Lower leg skin (tissue), 4 donors: ENCODE data around the gene HS6ST2. TPM values are rescaled to one million over a fixed set of nuclear protein-coding genes. Genes with fewer than 3 reads are reported as not detected.

Experiments
- DNase-seq, 2 donors: peaks; one replicate each; pipeline ENCODE4 v3.0.0-alpha.2; 2019; ENCODE audit warnings: low spot score in 2 of 2
- H3K4me3 ChIP-seq: fragments of 200-600 bp; sonication (generic); 2 replicates; pipeline ENCODE4 v1.5.1; 2017; ENCODE audit warnings: mild to moderate bottlenecking, low read depth; ENCODE audit not compliant: poor library complexity, severe bottlenecking
- CTCF ChIP-seq, 3 donors: fragments of 450-650 bp; IDR thresholded peaks; one replicate each; pipeline ENCODE4 v1.5.1; 2016; ENCODE audit warnings: antibody characterized with exemption in 3 of 3, mild to moderate bottlenecking in 3 of 3, moderate library complexity in 2 of 3
- POLR2A ChIP-seq, 2 donors: fragments of 450-650 bp; IDR thresholded peaks; one replicate each; pipeline ENCODE4 v1.6.1; 2016 to 2017; ENCODE audit warnings: antibody characterized with exemption in 2 of 2, mild to moderate bottlenecking in 1 of 2, moderate library complexity in 1 of 2
- WGBS, 2 donors: methylation state at CpG; one replicate each; pipeline ENCODE4 v1.1.5; 2018; 5-methylcytosine and 5-hydroxymethylcytosine counted together
- intact Hi-C: fragments of 100-400 bp; cut with DNase I; formaldehyde crosslinking; loops from one replicate; pipeline ENCODE4 v1.15.0; 2023; ENCODE audit warnings: low total_unique reads
- total RNA-seq, 4 donors: library from RNA; depleted of rRNA; stranded (reverse); fragments of >200 nt; gene quantifications; one replicate each; pipeline ENCODE4 v1.1.0, GENCODE V29; 2016

The HS6ST2 gene
- under 1 TPM in 2 of 4 donors, not detected in 2; 0.17 to 0.29 TPM for total RNA-seq

- WGBS, 2 donors = 33 to 51% methylated on average over 4 to 52 of the region's 63 CpGs
- H3K4me3 ChIP-seq = no peak within 1 kb of the TSS
- intact Hi-C loops = no loop called here
- TF ChIP-seq CTCF (IDR thresholded peaks at IDR 0.05) (no peak), POLR2A (IDR thresholded peaks at IDR 0.05) (no peak)
- DNase-seq = no peak
Measured at GRCh38 chrX:132958091-132958703, at the start of gene HS6ST2. Gene HS6ST2 (minus strand): TSS chrX:132958629.

- intact Hi-C loops = no loop called here
- DNase-seq = no peak
- TF ChIP-seq POLR2A (IDR thresholded peaks at IDR 0.05) (no peak), CTCF (IDR thresholded peaks at IDR 0.05) (no peak)
- H3K4me3 ChIP-seq = no peak overlapping the region
- 86 to 87% methylated on average over 3 of the region's 3 CpGs for WGBS, 2 donors
Measured at GRCh38 chrX:133007458-133007857, 49.0 kb upstream of the HS6ST2 start.

- DNase-seq = no peak
- 80 to 93% methylated on average over 1 of the region's 1 CpG for WGBS, 2 donors
- no peak overlapping the region for H3K4me3 ChIP-seq
- intact Hi-C loops = no loop called here
- no peak for TF ChIP-seq CTCF (IDR thresholded peaks at IDR 0.05)
Measured at GRCh38 chrX:133005616-133006015, 47.2 kb upstream of the HS6ST2 start.

GRCh38 chrX:133005042-133005441 lies 46.6 kb upstream of the HS6ST2 start:
- intact Hi-C loops = no loop called here
- no peak for TF ChIP-seq POLR2A (IDR thresholded peaks at IDR 0.05)
- no peak for TF ChIP-seq CTCF (IDR thresholded peaks at IDR 0.05)
- H3K4me3 ChIP-seq = no peak overlapping the region
- no peak for DNase-seq
- WGBS, 2 donors = 6 to 19% methylated on average over 2 of the region's 2 CpGs

GRCh38 chrX:132999209-132999608 lies 40.8 kb upstream of the HS6ST2 start:
- 71 to 73% methylated on average over 1 of the region's 1 CpG for WGBS, 2 donors

More at GRCh38 chrX:132999209-132999608, 40.8 kb upstream of the HS6ST2 start:
- DNase-seq = no peak
- TF ChIP-seq CTCF (IDR thresholded peaks at IDR 0.05) (no peak), POLR2A (IDR thresholded peaks at IDR 0.05) (no peak)
- intact Hi-C loops = no loop called here
- H3K4me3 ChIP-seq = no peak overlapping the region
